SKM-1 (cell line): ENCODE measurements around the gene FZD8.
"Not testable (repeated sequence)": the region's sequence is repeated elsewhere in the genome, so short reads cannot be mapped to it uniquely, and the experiment has no call there.

ENCODE experiments used
- DNase-seq: peaks from one replicate; lab custom pipeline; 2025; ENCODE audit not compliant: unreplicated experiment; lab: John Stamatoyannopoulos, UW

Gene FZD8, protein sequence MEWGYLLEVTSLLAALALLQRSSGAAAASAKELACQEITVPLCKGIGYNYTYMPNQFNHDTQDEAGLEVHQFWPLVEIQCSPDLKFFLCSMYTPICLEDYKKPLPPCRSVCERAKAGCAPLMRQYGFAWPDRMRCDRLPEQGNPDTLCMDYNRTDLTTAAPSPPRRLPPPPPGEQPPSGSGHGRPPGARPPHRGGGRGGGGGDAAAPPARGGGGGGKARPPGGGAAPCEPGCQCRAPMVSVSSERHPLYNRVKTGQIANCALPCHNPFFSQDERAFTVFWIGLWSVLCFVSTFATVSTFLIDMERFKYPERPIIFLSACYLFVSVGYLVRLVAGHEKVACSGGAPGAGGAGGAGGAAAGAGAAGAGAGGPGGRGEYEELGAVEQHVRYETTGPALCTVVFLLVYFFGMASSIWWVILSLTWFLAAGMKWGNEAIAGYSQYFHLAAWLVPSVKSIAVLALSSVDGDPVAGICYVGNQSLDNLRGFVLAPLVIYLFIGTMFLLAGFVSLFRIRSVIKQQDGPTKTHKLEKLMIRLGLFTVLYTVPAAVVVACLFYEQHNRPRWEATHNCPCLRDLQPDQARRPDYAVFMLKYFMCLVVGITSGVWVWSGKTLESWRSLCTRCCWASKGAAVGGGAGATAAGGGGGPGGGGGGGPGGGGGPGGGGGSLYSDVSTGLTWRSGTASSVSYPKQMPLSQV

DNA sequence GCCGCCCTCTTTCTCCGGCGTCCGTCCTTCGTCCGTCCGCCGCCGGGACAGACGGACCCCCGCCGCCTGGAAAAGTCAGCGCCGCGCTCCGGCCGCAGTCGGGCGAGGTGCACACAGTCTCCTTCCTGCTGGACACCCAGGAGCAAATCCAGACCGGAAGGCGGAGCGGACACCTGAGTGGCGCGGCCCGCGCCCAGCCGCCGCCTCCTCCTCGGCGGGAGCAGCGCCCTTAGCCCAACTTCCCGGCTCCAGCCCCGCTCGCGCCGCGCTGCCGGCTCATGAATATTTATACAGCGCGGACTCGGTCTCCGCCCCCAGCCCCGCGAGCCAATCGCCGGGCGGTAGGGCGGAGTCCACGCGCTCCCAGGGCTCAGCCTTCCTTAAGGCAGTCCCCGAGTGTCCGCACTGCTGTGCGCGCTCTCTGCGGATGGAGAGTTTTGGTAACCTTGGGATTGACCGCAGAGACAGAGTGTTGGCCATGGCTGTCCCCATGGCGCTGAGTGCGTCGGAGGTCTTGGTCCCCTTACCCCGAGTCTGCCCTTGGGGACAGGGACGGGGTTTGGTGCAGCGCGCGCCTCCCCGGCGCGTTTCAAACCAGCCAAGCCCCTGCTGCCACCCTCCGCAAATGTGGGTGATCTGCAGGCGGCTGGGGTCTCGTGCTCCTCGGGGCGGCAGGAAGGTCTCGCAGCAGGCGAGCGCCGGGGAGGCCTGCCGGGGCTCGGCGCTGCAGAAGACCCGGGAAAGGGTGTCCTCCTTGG, at the start of gene FZD8:
Gene FZD8, minus strand, starts transcription at position 262 of the 758 bp plus-strand sequence. CDS start 867 bp downstream, outside the sequence.
- DNase-seq: peak; percentile 32

DNA sequence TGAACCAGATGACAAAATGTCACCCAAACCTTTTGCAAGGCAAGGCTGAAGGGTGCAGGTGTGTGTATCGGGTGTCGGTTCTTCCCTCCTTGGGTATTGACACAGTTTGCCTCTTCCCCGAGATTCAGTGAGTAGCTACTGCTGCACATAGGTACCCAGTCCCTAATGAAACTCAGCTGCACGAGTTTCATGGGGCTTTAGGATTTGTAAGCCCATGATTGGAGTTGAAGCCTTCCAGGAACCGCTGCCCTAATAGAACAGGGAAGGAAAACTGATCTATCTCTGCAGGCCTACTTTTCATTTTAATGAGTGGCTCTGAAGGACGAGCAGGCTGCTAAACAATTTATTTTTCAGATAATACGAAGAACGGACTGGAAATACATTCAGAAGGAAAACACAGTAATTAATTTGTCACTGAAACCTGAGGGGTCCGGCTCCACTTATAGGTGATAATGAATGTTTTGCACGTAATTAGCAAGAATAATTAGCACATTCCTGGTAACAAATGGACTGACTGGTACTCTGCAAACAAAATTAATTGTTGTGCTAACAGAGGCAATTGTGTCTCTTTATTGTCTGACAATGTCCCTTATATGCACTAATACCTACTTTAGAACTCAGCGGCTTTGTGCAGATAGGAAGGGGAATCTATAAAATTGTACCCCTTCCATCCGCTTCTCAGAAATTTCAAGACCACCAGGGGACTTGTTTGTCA, 49.6 kb upstream of the FZD8 start:
- DNase-seq: no peak

DNA sequence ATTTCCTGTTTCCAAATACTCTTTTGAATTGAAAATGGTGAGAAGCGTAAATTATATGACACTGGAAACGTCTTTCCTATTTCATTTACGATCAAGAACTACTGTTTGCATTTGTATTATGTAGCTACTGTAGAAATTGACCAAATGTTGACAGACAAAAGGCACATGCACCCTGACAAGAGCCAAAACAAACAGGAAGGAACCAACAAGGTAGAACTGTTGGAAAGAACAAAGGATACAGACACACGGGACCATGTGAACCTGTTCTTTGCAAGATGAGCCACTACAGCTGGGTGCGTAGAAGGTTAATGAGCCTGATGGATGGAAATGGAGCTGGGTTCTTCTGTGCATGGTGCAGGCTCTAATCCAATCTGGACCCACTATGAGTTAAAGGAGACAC, 48.4 kb upstream of the FZD8 start:
- no peak for DNase-seq

DNA sequence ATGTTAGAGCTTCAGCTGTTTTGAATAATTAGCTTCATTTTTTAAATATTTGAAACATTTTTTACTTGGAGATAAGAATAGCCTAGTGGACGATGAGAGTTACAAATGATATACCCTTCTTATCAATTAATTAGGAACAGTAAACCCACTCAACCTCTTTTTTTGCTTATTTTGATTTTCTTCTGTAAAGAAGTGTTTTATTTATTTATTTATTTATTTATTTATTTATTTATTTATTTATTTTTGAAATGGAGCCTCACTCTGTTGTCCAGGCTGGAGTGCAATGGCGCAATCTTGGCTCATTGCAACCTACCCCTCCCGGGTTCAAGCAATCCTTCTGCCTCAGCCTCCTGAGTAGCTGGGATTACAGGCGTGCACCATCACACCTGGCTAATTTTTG, 43.8 kb upstream of the FZD8 start:
- DNase-seq: not testable (repeated sequence)

DNA sequence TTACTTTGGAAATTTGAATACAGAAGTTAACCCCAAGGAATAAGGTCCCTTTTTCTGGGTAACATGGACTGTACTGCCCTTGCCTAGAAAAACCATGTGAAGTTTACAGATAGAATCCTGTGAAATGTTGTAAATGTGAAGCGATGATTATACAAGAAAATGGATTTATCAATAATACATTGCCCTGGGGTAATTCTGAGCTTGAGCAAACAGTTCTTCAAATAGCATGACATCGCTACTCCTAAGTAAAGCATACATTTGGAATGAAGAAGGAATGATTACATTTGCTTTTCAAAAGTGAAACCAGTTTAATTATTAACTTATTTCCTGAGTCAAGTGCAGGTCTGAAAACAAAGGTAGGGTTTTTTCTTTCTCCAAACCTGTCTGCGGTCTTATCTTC, 43.3 kb upstream of the FZD8 start:
- no peak for DNase-seq

DNA sequence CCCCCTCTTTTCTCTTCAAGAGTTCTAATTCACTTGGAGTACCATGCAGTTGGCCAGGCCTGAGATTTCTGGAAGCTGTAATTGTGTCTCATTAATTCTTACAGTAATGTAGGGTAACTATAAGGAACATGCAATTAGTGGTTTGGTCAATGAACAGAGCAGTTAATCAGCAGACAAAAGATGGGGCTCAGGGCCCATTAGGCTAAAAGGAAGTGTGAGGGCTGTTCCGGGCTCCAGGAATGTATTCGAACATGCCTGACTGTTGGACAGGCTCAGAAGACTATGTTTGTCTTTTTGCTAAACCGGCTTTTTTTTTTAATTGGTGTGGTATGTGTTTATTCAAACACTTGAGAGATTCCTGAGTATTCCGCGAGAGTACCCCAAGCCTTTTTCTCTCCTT, 42.5 kb upstream of the FZD8 start:
- DNase-seq: no peak

DNA sequence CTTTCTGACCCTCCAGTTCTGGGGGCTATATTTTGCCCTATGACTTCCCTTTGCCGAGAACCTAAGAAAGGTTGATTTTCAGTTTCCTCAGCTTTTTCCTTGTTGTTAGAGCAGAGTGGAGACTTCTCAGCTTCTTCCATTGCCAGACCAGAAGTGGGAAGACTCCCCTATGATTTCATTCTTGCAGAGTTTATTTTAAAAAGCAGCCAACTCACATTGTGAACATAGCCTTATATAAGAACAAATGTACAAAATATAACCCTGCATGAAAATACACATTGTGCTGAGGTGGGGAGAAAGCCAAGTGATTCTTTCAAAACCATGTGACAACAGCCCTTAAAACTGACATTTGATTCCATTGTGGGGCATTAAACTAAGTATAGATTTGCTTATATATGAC, 33.8 kb upstream of the FZD8 start:
- DNase-seq: no peak

DNA sequence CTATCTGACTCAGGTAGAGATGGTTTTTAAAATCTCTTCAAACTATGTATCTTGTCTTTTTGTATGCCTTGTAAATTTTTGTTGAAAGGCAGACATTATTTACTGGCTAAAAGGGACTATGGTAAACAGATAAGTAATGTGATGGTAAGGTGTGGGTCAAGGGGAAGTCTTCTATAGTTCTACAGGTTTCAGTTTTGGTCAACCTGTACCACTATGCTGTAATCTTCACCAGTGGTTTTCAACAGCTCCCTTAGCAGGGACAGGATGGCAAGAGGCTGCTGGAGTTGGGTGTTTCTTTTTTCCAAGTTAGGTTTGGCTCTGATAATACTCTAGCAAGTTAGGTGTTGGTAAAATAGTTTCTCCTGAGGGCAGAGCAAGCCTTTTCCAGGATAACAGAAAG, 32.7 kb upstream of the FZD8 start:
- DNase-seq: no peak

DNA sequence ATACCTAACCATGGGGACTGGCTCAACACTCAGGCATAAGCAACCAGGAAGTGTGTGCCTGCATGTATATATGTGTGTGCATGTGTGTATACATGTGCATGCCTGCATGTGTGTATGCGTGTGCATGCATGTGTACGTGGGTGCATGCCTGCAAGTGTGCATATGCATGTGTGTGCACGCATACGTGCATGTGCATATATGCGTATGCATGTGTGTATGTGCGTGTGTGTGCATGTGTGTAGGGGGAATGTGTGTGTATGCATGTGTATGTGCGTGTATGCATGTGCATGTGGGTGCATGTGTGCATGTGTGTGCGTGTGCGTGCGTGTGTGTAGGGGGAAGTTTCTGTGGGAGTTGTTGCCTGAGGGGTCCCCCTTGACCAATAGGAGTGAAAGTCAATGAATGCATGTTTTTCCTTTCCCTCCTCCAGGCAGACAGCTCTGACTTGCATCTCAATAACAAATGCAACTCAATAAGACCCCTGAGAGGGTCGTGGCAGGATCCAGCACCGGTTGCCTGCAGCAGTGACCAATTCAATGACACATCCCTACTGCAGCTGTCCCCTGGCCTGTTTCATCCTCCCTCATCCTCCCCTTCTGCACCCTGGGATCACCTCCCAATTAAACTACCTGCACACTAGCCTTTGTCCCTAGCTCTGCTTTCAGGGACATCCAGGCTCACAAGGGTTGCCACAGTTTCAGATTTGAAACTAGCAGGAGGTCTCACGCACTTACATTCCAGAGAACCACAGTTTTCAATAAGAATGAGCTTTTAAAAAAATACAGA, 27.0 kb upstream of the FZD8 start:
- no peak for DNase-seq

DNA sequence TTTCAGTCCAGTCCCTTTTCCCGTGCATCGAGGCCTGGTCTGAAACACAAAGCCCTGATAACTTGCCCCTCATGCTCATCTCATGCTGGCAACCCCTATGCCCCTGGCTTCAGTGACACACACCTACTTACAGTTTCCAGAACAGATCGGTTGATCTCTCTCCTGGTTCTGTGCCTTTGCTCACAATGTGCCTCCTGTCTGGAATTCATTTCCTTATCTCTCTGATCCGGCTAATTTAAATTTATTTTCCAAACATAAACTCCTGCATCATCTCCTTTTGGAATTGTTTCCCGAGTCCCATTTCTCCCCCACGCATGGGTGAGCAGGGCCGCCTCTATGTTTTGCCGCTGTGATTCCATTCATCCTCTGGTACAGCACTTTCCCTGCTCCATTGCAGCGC, 25.9 kb upstream of the FZD8 start:
- DNase-seq: no peak

DNA sequence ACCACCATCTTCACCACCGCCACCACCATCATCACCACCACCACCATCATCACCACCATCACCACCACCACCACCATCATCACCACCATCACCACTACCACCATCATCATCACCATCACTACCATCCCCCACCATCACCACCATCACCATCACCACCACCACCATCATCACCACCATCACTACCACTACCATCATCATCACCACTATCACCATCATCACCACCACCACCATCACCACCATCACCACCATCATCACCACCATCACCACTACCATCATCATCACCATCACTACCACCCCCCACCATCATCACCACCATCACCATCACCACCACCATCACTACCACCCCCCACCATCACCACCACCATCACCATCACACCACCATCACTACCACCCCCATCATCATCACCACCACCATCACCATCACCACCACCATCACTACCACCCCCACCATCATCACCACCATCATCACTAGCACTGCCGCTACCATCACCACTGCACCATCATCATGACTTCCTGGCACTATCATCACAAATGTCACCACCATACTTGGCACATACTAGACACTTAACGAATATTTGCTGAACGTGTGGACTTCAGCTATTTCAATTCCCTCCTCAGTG, 25.3 kb upstream of the FZD8 start:
- DNase-seq: no peak

DNA sequence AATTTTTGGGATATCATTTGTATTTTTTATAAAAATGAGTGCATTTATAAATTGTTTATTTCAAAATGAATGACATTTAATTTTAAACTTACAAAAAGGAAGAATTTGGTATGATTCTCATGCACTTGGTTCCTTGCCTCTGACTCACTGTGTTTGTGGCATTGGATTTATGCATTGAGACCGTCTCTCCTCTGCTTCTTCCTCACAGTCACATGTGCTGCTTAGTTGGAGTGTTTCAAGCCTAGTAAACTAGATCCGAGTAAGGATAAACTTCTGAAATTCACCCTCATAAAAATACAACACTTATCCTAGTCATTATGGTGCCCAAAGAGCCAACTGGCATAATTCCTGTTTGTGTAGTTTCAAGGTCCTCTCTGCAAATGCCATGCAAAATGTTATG, 19.1 kb upstream of the FZD8 start:
- DNase-seq: no peak

DNA sequence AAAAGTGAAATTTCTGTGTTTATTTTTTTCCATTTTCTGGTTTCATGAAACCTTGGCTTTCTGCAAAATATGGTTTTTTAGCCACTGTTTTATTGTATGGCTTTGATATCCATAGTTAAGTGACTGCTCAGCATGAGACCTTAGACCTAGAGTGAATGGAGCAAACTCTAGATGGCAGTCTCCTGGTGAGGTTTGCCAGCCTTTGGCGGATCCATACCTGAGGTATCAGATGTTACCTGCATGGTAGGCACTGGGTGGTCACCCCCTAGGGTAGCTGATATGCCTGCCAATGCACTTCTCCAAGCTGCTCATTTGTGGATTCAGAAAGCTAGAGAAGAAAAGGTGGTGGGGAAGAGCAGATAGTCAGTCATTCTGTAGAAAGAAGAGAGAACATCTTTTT, 17.4 kb upstream of the FZD8 start:
- no peak for DNase-seq

DNA sequence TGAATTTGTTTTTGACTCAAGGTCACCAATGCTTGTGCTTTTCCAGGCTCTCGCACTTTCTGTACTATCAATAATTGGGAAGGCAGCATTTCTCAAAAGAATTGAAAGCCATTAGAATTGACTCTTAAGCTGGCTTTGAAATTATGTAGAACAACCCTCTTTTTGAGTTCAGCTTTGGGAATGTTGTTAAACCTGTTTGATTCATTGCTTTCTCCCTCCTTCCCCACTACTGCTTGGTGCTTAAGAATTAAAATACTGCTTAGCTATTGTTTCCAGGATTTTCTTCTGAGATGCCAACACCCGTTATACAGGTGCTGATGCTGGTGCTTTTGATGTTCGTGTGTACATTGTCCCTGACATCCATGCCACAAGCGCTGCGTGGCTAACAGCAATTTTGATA, 15.5 kb upstream of the FZD8 start:
- DNase-seq: no peak

DNA sequence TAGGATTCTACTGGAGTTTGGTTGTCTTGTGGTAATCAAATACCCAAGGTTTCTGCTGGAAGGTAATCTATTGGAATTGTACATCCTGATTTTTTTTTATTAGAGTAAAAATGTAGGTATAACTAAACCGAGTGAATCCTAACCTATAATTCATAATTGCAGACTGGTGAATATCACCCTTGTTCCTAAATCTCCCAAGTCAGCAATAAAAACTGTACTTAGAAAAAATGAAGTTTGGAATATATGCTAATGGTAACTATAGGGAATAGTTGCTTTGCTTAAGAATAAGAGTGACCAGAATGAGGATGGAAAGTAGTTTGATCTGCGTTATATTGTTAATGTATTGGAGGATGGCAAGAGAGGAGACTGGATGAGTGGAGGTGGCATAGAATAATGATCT, 10.7 kb upstream of the FZD8 start:
- no peak for DNase-seq

DNA sequence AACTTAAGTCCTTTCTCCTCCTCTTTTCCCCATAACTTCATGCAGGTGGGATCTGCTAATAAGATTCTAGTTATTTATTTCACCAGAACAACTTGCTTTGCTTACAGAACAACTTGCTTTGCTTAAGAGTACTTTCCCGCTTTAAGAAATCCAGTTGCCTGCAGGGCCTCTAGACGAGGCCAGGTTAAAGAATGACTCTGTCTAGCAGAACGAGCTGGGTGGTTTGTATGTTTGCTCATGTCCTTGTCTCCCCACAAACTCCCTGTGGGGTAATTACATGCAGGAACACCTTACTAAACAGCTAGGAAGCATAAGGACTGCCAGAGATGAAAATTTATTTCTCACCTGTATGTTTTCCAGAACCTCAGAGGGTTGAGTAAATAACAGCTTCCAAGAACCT, 8.8 kb upstream of the FZD8 start:
- DNase-seq: no peak

DNA sequence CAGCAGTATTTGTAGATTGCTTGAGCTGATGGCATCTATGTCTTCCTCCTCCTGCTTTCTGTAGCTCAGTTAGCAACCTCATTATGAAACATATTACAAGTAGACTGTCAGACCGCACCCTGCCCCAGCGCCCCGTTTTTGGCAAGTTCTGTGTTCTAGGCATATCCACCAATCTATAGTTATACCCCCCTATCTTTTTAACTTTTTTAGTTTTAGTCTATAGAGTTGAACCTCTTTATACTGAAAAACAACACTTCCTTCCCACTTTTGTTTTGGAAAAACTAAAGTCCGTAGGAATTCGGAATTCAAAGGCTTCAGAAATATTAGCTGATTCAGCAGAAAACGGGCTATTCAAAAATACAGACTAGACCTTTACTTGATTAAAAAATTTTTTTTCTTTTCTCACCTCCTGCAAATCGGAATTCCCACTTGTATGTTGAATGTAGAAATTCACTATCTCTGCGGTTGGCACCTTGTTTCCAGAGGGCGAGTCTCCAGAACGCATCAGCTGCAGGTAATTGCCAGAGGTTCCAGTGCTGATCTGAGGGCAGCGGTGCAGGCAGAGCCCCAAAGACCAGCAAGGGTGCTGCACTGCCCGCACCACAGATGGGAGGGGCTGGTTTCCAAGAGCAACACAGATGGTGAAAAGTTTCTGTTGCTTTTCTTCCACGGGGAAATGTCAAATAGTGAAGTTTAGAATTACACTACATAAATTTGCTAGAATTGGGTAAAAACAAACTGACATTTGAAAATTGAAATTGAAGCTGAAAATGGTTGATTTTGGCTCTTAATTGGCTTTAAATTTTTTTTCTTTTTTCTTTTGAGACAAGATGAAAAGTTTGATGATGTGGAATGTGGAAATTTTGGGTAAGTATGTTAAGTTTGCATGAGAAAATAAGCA, 2.2 kb upstream of the FZD8 start:
- no peak for DNase-seq

DNA sequence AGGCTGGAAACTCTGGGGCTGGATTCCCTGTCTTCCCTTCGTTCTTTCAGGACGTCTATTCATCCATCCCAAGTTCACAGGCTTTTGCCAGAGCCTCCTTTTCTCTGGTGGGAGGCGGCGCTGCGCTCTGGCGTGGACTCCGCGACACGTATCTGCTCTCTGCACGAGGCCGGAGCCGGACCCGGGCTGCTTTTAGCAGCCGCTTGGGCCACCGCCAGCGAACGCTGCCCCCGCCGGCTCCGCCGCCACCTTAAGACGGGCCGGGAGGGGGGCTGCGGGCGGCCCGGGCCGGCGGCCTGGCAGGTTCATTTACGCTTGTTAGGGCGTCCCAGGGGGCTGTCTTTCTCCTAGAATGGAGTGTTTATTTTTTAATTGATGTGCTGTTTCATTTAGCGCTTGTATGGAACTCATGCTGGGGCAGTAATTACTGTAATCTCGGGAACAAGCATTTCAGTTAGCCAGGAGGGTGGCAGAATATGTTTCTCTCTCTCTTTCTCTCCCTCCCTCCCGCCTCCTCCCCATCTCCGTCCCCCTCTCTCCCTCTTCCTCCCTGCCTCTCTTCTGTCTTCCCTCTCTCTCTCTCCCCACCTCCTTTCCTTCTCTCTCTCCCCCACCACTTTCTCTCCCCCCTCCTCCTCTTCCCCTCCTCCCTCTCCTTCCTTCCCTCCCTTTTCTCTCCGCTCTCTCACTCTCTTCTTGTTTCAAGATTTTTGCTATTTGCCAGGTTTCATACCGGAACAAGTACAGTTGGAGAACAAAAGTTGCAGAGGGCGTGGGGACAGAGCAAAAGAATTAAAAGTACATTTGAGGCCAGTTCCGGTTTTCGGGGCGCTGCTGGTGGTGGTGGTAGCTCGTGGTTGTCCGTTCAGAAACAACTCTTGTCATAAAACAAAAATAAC, 1.3 kb upstream of the FZD8 start:
- no peak for DNase-seq
